ENCODE data around the gene CC2D1A. TPM values are rescaled to one million over a fixed set of nuclear protein-coding genes. Genes with fewer than 3 reads are reported as not detected.

Gene CC2D1A
- total and polyA plus RNA-seq, 2 donors from 2014 or later, result 28.8 to 36.9 TPM

DNA sequence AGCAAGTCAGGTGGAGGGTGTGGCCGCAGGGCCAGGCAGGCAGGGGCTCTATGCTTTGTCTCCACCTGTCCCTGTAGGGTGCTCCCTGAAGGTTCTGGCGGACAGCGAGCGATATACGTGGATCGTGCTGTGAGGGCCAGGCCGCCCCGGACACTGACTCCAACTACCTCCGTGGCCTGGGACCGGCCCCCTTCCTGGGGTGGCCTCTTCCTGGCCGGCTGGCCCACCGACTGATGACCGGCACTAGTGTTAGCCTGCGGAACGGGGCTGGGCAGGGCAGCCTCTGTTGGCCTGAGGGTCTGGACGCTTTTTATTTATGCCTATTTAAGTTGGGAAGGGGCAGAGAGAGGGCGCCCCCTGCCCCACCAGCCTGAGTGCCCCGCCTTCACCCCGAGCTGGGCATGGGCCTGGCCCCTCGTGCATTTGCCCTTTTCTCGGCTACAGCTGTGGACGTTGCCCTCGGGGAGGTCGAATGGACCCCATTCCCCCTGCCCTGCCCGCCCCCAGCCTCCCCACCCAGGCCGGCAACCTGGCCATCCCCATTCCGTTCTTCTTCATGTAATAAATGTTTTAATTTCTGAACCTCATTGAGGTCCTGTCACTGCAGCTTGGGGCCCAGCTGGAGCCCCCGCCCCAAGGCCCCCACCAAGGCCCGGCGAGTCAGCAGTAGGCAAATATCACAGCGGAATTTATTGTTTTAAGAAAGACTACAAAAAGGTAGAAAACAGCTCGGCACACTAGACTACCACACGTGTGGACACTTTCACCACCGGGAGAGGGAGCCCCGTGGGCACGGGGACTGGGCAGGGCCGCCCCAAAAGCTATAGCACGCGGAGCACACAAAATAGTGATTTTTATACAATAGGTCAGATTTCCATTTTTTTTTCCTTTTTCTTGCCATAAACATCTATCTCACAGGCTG, 55.1 kb downstream of the CC2D1A start:
- no peak for FAIRE-seq
- TF ChIP-seq CTCF (IDR thresholded peaks at IDR 0.05; ENCODE audit: borderline replicate concordance, extremely low read depth, insufficient read depth), result no peak

GRCh38 chr19:13961826-13962698, 56.1 kb downstream of the CC2D1A start:
- Histone ChIP-seq H3K36me3 (ENCODE audit: control insufficient read depth in 2 of 3, insufficient read depth in 3 of 3, low read length in 3 of 3) (peaks cover 2 to 18% (median 8%) of the 10 kb centered on the region in 3 donors), H3K4me1 (ENCODE audit: control insufficient read depth in 2 of 3, insufficient read depth in 2 of 3, low read depth in 1 of 3, low read length in 3 of 3) (no peaks in the 10 kb centered on the region), H3K27ac (ENCODE audit: low read depth in 2 of 2, low read length in 2 of 2) (no peak overlapping the region), H3K4me3 (ENCODE audit: low read length in 3 of 3) (no peak overlapping the region), H3K9ac (ENCODE audit: low read length in 3 of 3) (no peak overlapping the region), H3K9me3 (ENCODE audit: control insufficient read depth in 2 of 3, insufficient read depth in 1 of 3, low read length in 3 of 3) (no peaks in the 10 kb centered on the region), H3K27me3 (ENCODE audit: control insufficient read depth, insufficient read depth, low read length) (no peaks in the 10 kb centered on the region)
- no peak for FAIRE-seq
- DNase-seq, result peak in 4 of 5 donors; percentile 47 to 78 (median 66)
- TF ChIP-seq CTCF (IDR thresholded peaks at IDR 0.05; ENCODE audit: borderline replicate concordance, extremely low read depth, insufficient read depth), result no peak
- intact Hi-C loops (cut with DNase I), result no loop called here

More for the DNA sequence above, 55.1 kb downstream of the CC2D1A start:
- Histone ChIP-seq H3K9me3 (ENCODE audit: control insufficient read depth in 2 of 3, insufficient read depth in 1 of 3, low read length in 3 of 3) (no peaks in the 10 kb centered on the region), H3K4me1 (ENCODE audit: control insufficient read depth in 2 of 3, insufficient read depth in 2 of 3, low read depth in 1 of 3, low read length in 3 of 3) (no peaks in the 10 kb centered on the region), H3K27me3 (ENCODE audit: control insufficient read depth, insufficient read depth, low read length) (no peaks in the 10 kb centered on the region), H3K4me3 (ENCODE audit: low read length in 3 of 3) (no peak overlapping the region), H3K27ac (ENCODE audit: low read depth in 2 of 2, low read length in 2 of 2) (no peak overlapping the region), H3K9ac (ENCODE audit: low read length in 3 of 3) (no peak overlapping the region), H3K36me3 (ENCODE audit: control insufficient read depth in 2 of 3, insufficient read depth in 3 of 3, low read length in 3 of 3) (peaks cover 2 to 23% (median 8%) of the 10 kb centered on the region in 3 donors)
- no peak for DNase-seq
- intact Hi-C loops (cut with DNase I), result no loop called here

GRCh38 chr19:13962699-13963602, 57.0 kb downstream of the CC2D1A start:
- Histone ChIP-seq H3K9ac (ENCODE audit: low read length in 3 of 3) (no peak overlapping the region), H3K9me3 (ENCODE audit: control insufficient read depth in 2 of 3, insufficient read depth in 1 of 3, low read length in 3 of 3) (no peaks in the 10 kb centered on the region), H3K27ac (ENCODE audit: low read depth in 2 of 2, low read length in 2 of 2) (no peak overlapping the region), H3K4me1 (ENCODE audit: control insufficient read depth in 2 of 3, insufficient read depth in 2 of 3, low read depth in 1 of 3, low read length in 3 of 3) (no peaks in the 10 kb centered on the region), H3K27me3 (ENCODE audit: control insufficient read depth, insufficient read depth, low read length) (no peaks in the 10 kb centered on the region), H3K4me3 (ENCODE audit: low read length in 3 of 3) (no peak overlapping the region), H3K36me3 (ENCODE audit: control insufficient read depth in 2 of 3, insufficient read depth in 3 of 3, low read length in 3 of 3) (peaks cover 2 to 21% (median 7%) of the 10 kb centered on the region in 3 donors)
- no peak for TF ChIP-seq CTCF (IDR thresholded peaks at IDR 0.05; ENCODE audit: borderline replicate concordance, extremely low read depth, insufficient read depth)
- DNase-seq, result peak in 3 of 5 donors; percentile 26 to 78 (median 61)
- intact Hi-C loops (cut with DNase I), result no loop called here
- FAIRE-seq, result no peak

Measured in kidney (tissue), 14 donors.